ENCODE measurements around the gene ACTL7A.
A peak's percentile ranks its signal among the peaks of the same experiment; 100 is the strongest.
"Not testable (repeated sequence)": the region's sequence is repeated elsewhere in the genome, so short reads cannot be mapped to it uniquely, and the experiment has no call there.

Gene ACTL7A

GRCh38 chr9:108842610-108843295 is 19.3 kb upstream of the ACTL7A start:
- peak overlapping the region; percentile 23 for H3K4me3 Mint-ChIP-seq
- H3K27ac Mint-ChIP-seq, result no peak overlapping the region
- no peaks in the 10 kb centered on the region for H3K9me3 Mint-ChIP-seq
- no peaks in the 10 kb centered on the region for H3K27me3 Mint-ChIP-seq
- peaks cover 11% of the 10 kb centered on the region for H3K4me1 Mint-ChIP-seq
- no peaks in the 10 kb centered on the region for H3K36me3 Mint-ChIP-seq

- H3K4me1 Mint-ChIP-seq, result peaks cover 11% of the 10 kb centered on the region
- no peaks in the 10 kb centered on the region for H3K36me3 Mint-ChIP-seq
- no peaks in the 10 kb centered on the region for H3K9me3 Mint-ChIP-seq
- no peaks in the 10 kb centered on the region for H3K27me3 Mint-ChIP-seq
- H3K27ac Mint-ChIP-seq, result no peak overlapping the region
- no peak overlapping the region for H3K4me3 Mint-ChIP-seq
Measured at GRCh38 chr9:108844391-108844790, 17.7 kb upstream of the ACTL7A start.

GRCh38 chr9:108844856-108845255 is 17.2 kb upstream of the ACTL7A start:
- H3K36me3 Mint-ChIP-seq, result no peaks in the 10 kb centered on the region
- H3K4me3 Mint-ChIP-seq, result no peak overlapping the region
- H3K4me1 Mint-ChIP-seq, result peaks cover 11% of the 10 kb centered on the region
- H3K9me3 Mint-ChIP-seq, result no peaks in the 10 kb centered on the region
- H3K27ac Mint-ChIP-seq, result no peak overlapping the region
- no peaks in the 10 kb centered on the region for H3K27me3 Mint-ChIP-seq

GRCh38 chr9:108845507-108845906 is 16.6 kb upstream of the ACTL7A start:
- Mint-ChIP-seq H3K27me3 (no peaks in the 10 kb centered on the region), H3K27ac (no peak overlapping the region), H3K9me3 (no peaks in the 10 kb centered on the region), H3K36me3 (no peaks in the 10 kb centered on the region), H3K4me1 (peaks cover 11% of the 10 kb centered on the region), H3K4me3 (no peak overlapping the region)

- Mint-ChIP-seq H3K27me3 (no peaks in the 10 kb centered on the region), H3K4me1 (peaks cover 11% of the 10 kb centered on the region), H3K36me3 (no peaks in the 10 kb centered on the region), H3K4me3 (no peak overlapping the region), H3K9me3 (no peaks in the 10 kb centered on the region), H3K27ac (no peak overlapping the region)
Measured at GRCh38 chr9:108845947-108846346, 16.1 kb upstream of the ACTL7A start.

GRCh38 chr9:108848296-108848695 is 13.8 kb upstream of the ACTL7A start:
- not testable (repeated sequence) for H3K27me3 Mint-ChIP-seq, H3K27ac Mint-ChIP-seq, H3K4me3 Mint-ChIP-seq, H3K36me3 Mint-ChIP-seq, H3K4me1 Mint-ChIP-seq, H3K9me3 Mint-ChIP-seq

GRCh38 chr9:108850293-108850897 is 11.7 kb upstream of the ACTL7A start:
- no peak overlapping the region for H3K27ac Mint-ChIP-seq
- H3K9me3 Mint-ChIP-seq, result no peaks in the 10 kb centered on the region
- no peaks in the 10 kb centered on the region for H3K4me1 Mint-ChIP-seq
- H3K4me3 Mint-ChIP-seq, result no peak overlapping the region
- H3K36me3 Mint-ChIP-seq, result no peaks in the 10 kb centered on the region
- H3K27me3 Mint-ChIP-seq, result no peaks in the 10 kb centered on the region

- Mint-ChIP-seq H3K27ac (no peak overlapping the region), H3K27me3 (no peaks in the 10 kb centered on the region), H3K4me3 (no peak overlapping the region), H3K36me3 (no peaks in the 10 kb centered on the region), H3K9me3 (no peaks in the 10 kb centered on the region), H3K4me1 (no peaks in the 10 kb centered on the region)
Measured at GRCh38 chr9:108851138-108851537, 10.9 kb upstream of the ACTL7A start.

- Mint-ChIP-seq H3K36me3 (no peaks in the 10 kb centered on the region), H3K4me3 (no peak overlapping the region), H3K27me3 (no peaks in the 10 kb centered on the region), H3K4me1 (no peaks in the 10 kb centered on the region), H3K27ac (no peak overlapping the region), H3K9me3 (no peaks in the 10 kb centered on the region)
Measured at GRCh38 chr9:108852079-108852478, 10.0 kb upstream of the ACTL7A start.

GRCh38 chr9:108854094-108854493 is 8.0 kb upstream of the ACTL7A start:
- no peaks in the 10 kb centered on the region for H3K9me3 Mint-ChIP-seq
- H3K27ac Mint-ChIP-seq, result no peak overlapping the region
- H3K4me3 Mint-ChIP-seq, result no peak overlapping the region
- no peaks in the 10 kb centered on the region for H3K27me3 Mint-ChIP-seq
- no peaks in the 10 kb centered on the region for H3K36me3 Mint-ChIP-seq
- H3K4me1 Mint-ChIP-seq, result no peaks in the 10 kb centered on the region

GRCh38 chr9:108854641-108855528 is 7.2 kb upstream of the ACTL7A start:
- no peak overlapping the region for H3K4me3 Mint-ChIP-seq
- no peaks in the 10 kb centered on the region for H3K27me3 Mint-ChIP-seq
- H3K36me3 Mint-ChIP-seq, result no peaks in the 10 kb centered on the region
- no peak overlapping the region for H3K27ac Mint-ChIP-seq
- no peaks in the 10 kb centered on the region for H3K4me1 Mint-ChIP-seq
- no peaks in the 10 kb centered on the region for H3K9me3 Mint-ChIP-seq

GRCh38 chr9:108855529-108855886 is 6.6 kb upstream of the ACTL7A start:
- H3K27me3 Mint-ChIP-seq, result no peaks in the 10 kb centered on the region
- no peaks in the 10 kb centered on the region for H3K36me3 Mint-ChIP-seq
- H3K4me1 Mint-ChIP-seq, result no peaks in the 10 kb centered on the region
- H3K9me3 Mint-ChIP-seq, result no peaks in the 10 kb centered on the region
- no peak overlapping the region for H3K4me3 Mint-ChIP-seq
- H3K27ac Mint-ChIP-seq, result no peak overlapping the region

GRCh38 chr9:108855888-108856287 is 6.2 kb upstream of the ACTL7A start, which contains the start of gene ACTL7B:
Gene ACTL7B (minus strand): TSS chr9:108855986. CDS start chr9:108855930, 56 bp downstream.
- no peak within 1 kb of the TSS for H3K27ac Mint-ChIP-seq
- H3K4me3 Mint-ChIP-seq, result no peak within 1 kb of the TSS
- no peaks in the 10 kb centered on the region for H3K27me3 Mint-ChIP-seq
- no peaks in the 10 kb centered on the region for H3K36me3 Mint-ChIP-seq
- no peaks in the 10 kb centered on the region for H3K4me1 Mint-ChIP-seq
- no peaks in the 10 kb centered on the region for H3K9me3 Mint-ChIP-seq

GRCh38 chr9:108857572-108857971 is 4.5 kb upstream of the ACTL7A start:
- H3K4me1 Mint-ChIP-seq, result no peaks in the 10 kb centered on the region
- H3K27me3 Mint-ChIP-seq, result no peaks in the 10 kb centered on the region
- H3K36me3 Mint-ChIP-seq, result no peaks in the 10 kb centered on the region
- H3K27ac Mint-ChIP-seq, result no peak overlapping the region
- no peaks in the 10 kb centered on the region for H3K9me3 Mint-ChIP-seq
- no peak overlapping the region for H3K4me3 Mint-ChIP-seq

GRCh38 chr9:108859459-108860114 is 2.5 kb upstream of the ACTL7A start:
- no peaks in the 10 kb centered on the region for H3K36me3 Mint-ChIP-seq
- H3K9me3 Mint-ChIP-seq, result no peaks in the 10 kb centered on the region
- no peak overlapping the region for H3K4me3 Mint-ChIP-seq
- H3K27me3 Mint-ChIP-seq, result no peaks in the 10 kb centered on the region
- H3K4me1 Mint-ChIP-seq, result no peaks in the 10 kb centered on the region
- no peak overlapping the region for H3K27ac Mint-ChIP-seq

- Mint-ChIP-seq H3K4me3 (no peak overlapping the region), H3K27ac (no peak overlapping the region)
Measured at GRCh38 chr9:108860354-108860753, 1.7 kb upstream of the ACTL7A start.

More at GRCh38 chr9:108860354-108860753, 1.7 kb upstream of the ACTL7A start:
- H3K36me3 Mint-ChIP-seq, result no peaks in the 10 kb centered on the region
- H3K9me3 Mint-ChIP-seq, result no peaks in the 10 kb centered on the region
- H3K27me3 Mint-ChIP-seq, result no peaks in the 10 kb centered on the region
- H3K4me1 Mint-ChIP-seq, result no peaks in the 10 kb centered on the region

All from activated naive CD4-positive, alpha-beta T cell treated with anti-CD3 and anti-CD28 coated beads, Interleukin-2, amount 50 U/mL, for 24 hours (primary cell).